NCI-H524 (cell line): ENCODE results near the gene ADGRV1.

Source experiments
- DNase-seq, 2 experiments: peaks; one replicate each; lab custom pipeline; 2025; lab: John Stamatoyannopoulos, UW

ADGRV1 gene

GRCh38 chr5:90558344-90559192 lies at the start of gene ADGRV1:
TSS of gene ADGRV1 (plus strand) at chr5:90558797. CDS start at chr5:90558896, 99 bp downstream.
- peak; percentile 95 to 98 for DNase-seq

GRCh38 chr5:90510438-90510837 lies 48.2 kb upstream of the ADGRV1 start:
- no peak for DNase-seq

- DNase-seq, result no peak
Measured at GRCh38 chr5:90514520-90514919, 44.1 kb upstream of the ADGRV1 start.

- DNase-seq, result no peak
Measured at GRCh38 chr5:90518661-90519060, 39.9 kb upstream of the ADGRV1 start.

- no peak for DNase-seq
Measured at GRCh38 chr5:90519081-90519480, 39.5 kb upstream of the ADGRV1 start.

- DNase-seq, result peak; percentile 9 to 45
Measured at GRCh38 chr5:90528601-90529193, 29.9 kb upstream of the ADGRV1 start.

- peak; percentile 85 to 95 for DNase-seq
Measured at GRCh38 chr5:90529194-90529938, 29.2 kb upstream of the ADGRV1 start, which contains the start of gene LYSMD3. TSS of gene LYSMD3 (minus strand) at chr5:90529584. CDS start at chr5:90525289, 4,295 bp downstream.

GRCh38 chr5:90529939-90530677 lies 28.5 kb upstream of the ADGRV1 start:
- DNase-seq, result peak; percentile 56 to 73

- no peak for DNase-seq
Measured at GRCh38 chr5:90530736-90531487, 27.7 kb upstream of the ADGRV1 start.

GRCh38 chr5:90533794-90534193 lies 24.8 kb upstream of the ADGRV1 start:
- DNase-seq, result no peak

- no peak for DNase-seq
Measured at GRCh38 chr5:90534922-90535321, 23.7 kb upstream of the ADGRV1 start.

GRCh38 chr5:90542827-90543519 lies 15.6 kb upstream of the ADGRV1 start:
- no peak for DNase-seq

GRCh38 chr5:90545511-90545910 lies 13.1 kb upstream of the ADGRV1 start:
- DNase-seq, result no peak

GRCh38 chr5:90546216-90546837 lies 12.3 kb upstream of the ADGRV1 start:
- DNase-seq, result no peak

- DNase-seq, result no peak
Measured at GRCh38 chr5:90547072-90547536, 11.5 kb upstream of the ADGRV1 start.

- peak in 1 of 2 experiments; percentile 16 for DNase-seq
Measured at GRCh38 chr5:90548069-90548593, 10.5 kb upstream of the ADGRV1 start.

GRCh38 chr5:90549223-90549622 lies 9.4 kb upstream of the ADGRV1 start:
- no peak for DNase-seq

GRCh38 chr5:90549729-90550275 lies 8.8 kb upstream of the ADGRV1 start:
- no peak for DNase-seq

GRCh38 chr5:90550963-90551362 lies 7.6 kb upstream of the ADGRV1 start:
- DNase-seq, result no peak
